Effector CD8-positive, alpha-beta T cell (primary cell): ENCODE results near the gene SRGAP2C.
"Not testable (repeated sequence)": the region's sequence is repeated elsewhere in the genome, so short reads cannot be mapped to it uniquely, and the experiment has no call there.

Experiments
- DNase-seq: peaks from one replicate; lab custom pipeline; 2025; lab: John Stamatoyannopoulos, UW

The SRGAP2C gene

GRCh38 chr1:121385162-121385561 is 200.4 kb downstream of the SRGAP2C start:
- not testable (repeated sequence) for DNase-seq

DNA sequence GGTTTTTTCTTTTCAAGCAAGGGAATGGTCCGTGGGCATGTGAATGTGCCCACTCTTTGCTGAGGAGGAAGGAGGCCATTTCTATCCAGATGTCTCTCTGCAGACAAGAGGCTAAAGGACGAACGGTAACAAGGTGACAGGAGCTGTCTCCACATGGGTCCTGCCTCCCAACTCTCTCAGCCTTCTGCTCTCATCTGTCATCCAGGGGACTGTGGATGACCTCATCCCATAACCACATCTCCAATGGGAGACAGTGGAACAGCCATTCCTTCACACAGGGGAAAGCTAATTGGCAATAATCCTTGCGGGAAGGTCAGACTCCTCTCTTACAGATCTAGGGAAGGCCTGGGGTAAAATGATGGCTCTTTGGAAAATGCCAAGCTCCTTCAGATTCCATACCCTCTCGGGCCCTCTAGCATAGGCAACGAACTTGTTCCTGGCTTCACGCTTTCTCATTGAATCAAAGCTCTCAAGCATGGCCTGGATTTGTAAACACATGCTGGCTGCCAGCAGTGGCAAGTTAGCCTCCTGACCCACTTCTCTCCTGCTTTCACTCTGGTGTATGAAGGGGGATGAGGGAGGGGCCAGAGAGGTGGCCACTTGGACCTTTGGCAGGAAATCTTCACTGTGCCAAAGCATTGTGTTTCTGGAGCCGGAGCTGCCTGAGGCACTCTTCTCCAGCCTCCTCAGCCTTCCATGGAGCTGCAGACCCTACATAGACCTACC is 201.0 kb downstream of the SRGAP2C start:
- not testable (repeated sequence) for DNase-seq

DNA sequence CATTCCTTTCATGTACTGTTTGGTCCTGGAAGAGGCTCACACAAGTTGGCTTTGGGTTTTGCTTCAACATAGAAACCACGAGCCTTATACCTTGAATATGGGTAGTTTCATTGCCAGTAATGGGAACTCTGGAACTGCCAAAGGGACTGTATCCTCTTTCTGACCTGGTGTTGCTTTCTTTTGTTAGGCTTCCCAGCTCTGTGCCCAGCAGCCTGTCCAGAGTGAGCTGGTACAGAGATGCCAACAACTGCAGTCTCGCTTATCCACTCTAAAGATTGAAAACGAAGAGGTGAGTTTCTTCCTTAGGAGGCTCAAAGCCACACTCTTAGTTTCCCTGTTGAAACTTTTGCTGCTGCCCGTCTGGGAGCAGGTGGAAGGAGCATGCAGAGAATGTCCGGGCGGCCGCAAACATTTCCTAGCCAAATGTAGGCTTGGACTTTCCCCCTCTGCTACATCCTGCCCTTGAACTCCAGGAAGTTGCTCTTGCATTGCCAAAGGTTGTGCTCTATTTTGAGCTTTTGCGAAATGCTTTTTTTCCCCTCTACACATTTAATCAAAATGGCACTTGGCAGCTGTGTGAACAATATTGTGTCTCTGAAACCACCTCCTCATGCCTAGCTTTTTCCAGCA is 201.7 kb downstream of the SRGAP2C start:
- DNase-seq: not testable (repeated sequence)

DNA sequence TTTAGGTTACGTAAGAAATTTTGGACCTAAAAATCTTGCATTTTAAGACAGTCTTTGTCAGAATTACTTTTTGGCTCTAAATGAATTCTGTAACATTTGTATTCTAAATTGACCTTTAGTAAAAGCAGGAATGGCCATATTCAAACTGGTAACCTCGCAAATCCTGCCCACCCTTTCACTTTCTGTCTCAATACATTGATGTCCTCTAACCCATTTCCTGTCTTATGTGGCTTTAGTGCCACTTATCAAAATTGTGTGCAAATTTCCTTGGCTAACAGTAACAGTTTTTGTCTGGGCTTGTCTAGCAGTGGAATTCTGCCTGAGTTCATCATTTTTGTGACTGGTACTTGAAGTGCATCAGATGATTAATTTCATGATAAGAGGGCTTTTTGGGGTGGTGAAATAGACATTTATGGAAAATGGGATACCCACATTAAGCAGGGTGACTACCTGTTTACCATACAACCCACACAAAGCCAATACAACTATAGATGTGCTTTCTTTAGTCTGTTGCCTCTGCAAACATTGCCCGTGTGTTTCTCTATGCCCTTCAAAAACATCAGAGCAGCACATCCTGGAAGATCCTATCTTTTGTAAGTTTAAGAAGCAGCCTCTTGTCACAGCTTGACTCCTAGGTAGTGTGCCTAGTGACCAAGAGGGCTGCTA is 205.3 kb downstream of the SRGAP2C start:
- not testable (repeated sequence) for DNase-seq

- not testable (repeated sequence) for DNase-seq
Measured at GRCh38 chr1:121392130-121392529, 207.4 kb downstream of the SRGAP2C start.

DNA sequence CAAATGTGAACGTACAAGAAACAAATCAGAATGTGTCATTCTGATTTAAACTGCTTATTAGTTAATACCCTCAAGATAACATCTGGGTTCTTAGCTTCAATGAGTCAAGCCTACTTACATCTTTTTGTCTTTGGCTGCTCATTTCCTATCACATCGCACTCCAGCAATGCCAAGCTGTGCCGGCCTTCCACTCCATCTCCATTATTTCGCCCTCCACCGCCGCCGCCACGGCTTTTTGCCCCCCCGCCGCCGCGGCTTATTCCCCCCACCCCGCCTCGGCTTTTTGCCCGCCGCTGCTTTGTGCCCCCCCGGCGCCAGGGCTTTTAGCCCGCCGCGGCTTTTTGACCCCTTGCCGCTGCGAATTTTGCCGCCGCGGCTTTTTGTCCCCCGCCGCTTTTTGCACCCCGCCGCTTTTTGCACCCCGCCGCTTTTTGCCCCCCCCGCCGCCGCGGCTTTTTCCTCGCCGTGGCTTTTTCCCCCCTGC is 211.0 kb downstream of the SRGAP2C start:
- DNase-seq: not testable (repeated sequence)

GRCh38 chr1:121396335-121397081 is 211.7 kb downstream of the SRGAP2C start:
- DNase-seq: not testable (repeated sequence)

GRCh38 chr1:121397101-121397500 is 212.3 kb downstream of the SRGAP2C start:
- not testable (repeated sequence) for DNase-seq

DNA sequence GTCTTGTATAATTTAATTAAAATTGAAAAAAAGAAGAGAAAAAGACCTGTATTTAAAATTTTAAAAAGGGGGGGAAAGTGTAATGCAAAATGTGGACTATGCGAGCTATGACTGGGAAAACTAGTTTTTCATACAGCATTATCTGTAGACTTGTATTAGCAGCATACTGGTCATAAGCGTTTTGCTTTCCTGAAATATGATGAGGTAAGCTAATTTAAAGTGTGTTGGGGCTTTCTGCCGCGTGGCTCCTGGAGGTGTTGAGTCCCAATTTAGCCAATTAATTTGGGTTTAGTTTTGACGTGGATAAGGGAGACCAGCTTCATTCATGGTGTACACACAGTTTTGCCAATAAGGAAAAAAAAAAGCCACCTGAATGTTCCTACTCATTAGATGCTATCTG is 214.4 kb downstream of the SRGAP2C start:
- not testable (repeated sequence) for DNase-seq

- DNase-seq: not testable (repeated sequence)
Measured at GRCh38 chr1:121400108-121400507, 215.3 kb downstream of the SRGAP2C start.

- not testable (repeated sequence) for DNase-seq
Measured at GRCh38 chr1:121400541-121401310, 216.0 kb downstream of the SRGAP2C start.

DNA sequence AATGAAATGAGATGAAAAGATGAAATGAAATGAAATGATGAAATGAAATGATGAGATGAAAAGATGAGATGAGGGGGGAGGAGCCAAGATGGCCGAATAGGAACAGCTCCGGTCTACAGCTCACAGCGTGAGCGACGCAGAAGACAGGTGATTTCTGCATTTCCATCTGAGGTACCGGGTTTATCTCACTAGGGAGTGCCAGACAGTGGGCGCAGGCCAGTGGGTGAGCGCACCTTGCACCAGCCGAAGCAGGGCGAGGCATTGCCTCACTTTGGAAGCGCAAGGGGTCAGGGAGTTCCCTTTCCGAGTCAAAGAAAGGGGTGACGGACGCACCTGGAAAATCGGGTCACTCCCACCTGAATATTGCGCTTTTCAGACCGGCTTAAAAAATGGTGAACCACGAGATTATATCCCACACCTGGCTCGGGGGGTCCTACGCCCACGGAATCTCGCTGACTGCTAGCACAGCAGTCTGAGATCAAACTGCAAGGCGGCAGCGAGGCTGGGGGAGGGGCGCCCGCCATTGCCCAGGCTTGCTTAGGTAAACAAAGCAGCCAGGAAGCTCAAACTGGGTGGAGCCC is 216.7 kb downstream of the SRGAP2C start:
- not testable (repeated sequence) for DNase-seq

GRCh38 chr1:121403254-121403653 is 218.5 kb downstream of the SRGAP2C start:
- not testable (repeated sequence) for DNase-seq

GRCh38 chr1:121408354-121408753 is 223.6 kb downstream of the SRGAP2C start:
- no peak for DNase-seq

DNA sequence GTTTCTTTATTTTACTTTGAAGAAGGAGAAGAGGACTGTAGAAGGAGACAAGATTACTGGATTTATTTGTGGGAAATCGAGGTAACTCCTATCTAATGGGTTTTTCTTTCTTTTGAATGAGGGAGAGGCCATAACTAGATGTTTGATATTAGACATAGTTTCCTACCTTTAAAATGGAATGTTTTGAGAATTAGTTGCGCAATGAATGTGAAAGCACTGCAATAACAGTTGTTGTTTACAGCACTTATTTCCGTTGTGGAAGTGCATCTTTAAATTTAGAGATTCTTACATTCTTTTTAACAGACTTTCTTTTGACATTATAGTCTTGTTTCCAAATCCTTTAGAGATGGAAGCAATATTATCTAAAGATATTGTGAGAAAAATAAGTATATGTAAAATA is 229.0 kb downstream of the SRGAP2C start:
- DNase-seq: no peak

DNA sequence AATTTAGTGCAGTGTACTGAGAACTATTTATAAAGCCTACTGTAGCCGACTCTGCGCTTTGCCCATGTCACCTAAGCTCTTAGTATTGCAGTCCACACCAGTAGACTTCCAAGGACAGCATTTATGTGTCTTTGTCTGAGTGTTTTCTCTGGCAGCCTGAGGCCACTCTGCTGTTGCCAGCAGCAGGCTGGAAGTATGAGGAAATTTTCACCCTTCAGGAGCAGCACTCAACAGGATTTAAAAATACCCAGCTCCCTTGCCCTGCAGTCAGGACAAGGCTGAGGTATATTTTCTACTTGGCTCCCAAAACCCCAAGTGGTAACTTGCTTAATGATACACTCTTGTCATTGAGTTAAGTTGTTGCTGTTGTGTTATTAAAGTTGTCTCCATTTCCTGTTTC is 230.1 kb downstream of the SRGAP2C start:
- DNase-seq: no peak

DNA sequence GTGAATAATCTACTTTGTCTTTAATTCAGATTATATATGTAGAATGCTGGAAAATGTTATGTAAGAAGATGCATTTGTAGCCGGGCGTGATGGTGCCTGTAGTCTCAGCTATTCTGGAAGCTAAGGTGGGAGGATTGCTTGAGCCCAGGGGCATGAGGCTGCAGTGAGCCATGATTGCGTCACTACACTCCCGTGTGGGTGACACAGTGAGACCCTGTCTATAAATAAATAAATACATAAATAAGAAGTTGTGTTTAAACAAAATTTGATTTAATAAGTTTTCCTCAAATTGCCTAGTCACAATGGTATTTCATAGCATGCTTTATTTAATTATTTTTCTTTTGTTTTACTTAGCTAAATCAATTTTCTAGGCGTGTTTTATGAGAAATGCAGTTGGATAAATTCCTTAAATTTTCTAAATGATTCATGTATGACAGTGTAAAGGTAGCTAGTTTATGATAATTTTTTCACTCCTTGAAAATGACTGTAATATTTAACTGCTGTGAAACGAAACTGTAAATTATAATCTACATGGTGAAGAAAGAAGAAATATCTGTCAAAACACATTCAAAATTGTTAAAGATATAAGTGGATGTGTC is 232.6 kb downstream of the SRGAP2C start:
- DNase-seq: no peak

GRCh38 chr1:121418369-121419049 is 233.7 kb downstream of the SRGAP2C start:
- DNase-seq: no peak

DNA sequence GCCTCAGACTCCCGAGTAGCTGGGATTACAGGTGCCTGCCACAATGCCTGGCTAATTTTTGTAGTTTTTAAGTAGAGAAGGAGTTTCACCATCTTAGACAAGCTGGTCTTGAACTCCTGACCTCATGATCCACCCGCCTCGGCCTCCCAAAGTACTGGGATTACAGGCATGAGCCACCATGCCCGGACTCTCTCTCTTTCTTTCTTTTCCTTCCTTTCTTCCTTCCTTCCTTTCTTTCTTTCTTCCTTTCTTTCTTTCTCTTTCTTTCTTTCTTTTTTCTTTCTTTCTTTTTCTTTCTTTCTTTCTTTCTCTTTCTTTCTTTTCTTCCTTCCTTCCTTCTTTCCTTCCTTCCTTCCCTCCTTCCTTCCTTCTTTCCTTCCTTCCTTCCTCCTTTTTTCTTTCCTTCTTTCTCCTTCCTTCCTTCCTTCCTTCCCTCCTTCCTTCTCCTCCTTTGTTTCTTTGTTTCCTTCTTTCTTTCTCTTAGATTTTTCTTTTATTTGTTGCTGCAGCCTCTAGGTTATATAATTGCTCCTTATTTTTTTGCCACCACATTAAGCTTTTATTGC is 234.4 kb downstream of the SRGAP2C start:
- not testable (repeated sequence) for DNase-seq
